ENCODE results near the gene KIAA0319L.

- TF ChIP-seq POLR2A (IDR thresholded peaks at IDR 0.05) (peak; percentile 21), CTCF (IDR thresholded peaks at IDR 0.05) (no peak)
These were observed 589 bp upstream of the KIAA0319L start, which contains the start of gene NCDN for GRCh38 chr1:35557611-35558373.

Data from testis (tissue), 2 donors.